ENCODE data around the gene MIER1.

MIER1 gene

DNA sequence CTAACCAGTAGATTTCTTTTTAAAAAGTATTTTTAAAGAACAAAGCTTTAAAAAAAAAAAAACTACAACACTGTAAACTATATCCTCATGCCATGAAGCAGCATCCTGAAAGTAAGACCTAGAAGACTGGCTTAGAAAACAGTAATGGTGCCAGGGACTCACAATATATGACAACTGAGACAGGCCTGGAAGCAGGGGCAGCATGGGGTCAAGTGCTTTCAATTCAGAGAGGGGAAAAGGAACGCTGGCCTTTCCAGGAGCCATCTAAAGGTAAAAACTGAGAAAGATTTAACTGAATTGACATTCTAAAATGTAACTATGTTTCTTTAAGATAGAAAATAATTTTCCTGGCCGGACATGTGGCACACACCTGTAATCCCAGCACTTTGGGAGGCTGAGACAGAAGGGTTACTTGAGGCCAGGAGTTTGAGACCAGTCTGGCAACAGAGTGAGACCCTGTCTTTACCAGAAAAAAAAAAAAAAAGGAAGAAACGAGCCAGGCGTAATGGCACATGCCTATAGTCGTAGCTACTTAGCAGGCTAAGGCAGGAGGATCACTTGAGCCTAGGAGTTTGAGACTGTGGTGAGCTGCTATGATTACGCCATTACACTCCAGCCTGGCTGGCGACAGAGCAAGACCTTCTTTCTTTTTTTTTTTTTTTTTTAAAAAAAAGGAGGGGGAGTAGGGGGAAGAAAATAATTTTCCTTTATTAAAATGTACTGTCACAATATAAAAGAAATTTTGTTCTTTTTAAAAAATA, 75.0 kb downstream of the MIER1 start:
- DNase-seq = peak; percentile 59 to 71

DNA sequence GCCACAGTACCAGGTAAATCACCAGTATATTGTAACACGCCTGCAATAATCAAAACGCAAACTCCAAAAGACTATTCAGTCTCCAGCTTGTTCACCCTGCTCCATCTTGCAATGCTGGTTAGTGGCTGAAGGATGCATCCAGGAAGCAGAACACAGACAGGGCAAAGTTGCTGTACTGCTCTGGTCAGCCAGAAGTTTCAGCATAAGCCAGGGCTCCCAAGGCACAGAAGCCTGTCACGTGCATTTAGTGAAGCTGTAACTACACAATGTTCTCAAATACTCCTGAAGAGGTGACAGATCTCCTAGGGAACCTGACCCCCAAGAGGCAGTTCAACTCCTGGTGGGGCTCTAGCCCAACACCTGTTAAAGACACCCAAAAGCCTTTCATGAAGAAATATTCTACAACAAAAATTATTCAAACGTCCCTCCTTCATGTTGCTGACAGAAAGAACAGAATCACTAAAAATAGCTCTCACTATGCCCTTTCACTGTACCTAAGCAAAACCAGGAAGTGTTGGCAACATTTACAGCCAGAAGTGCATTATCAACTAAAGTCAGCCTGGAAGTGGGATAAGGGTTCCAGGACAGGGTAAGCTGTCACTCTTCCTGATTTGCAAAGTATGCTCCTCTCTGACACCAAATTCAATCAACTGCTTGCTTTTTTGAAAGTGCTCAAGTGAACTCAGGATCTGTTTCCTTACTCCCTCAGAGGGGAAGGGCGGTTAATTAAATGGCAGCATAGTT, 77.1 kb downstream of the MIER1 start:
- peak; percentile 12 to 27 for DNase-seq

DNA sequence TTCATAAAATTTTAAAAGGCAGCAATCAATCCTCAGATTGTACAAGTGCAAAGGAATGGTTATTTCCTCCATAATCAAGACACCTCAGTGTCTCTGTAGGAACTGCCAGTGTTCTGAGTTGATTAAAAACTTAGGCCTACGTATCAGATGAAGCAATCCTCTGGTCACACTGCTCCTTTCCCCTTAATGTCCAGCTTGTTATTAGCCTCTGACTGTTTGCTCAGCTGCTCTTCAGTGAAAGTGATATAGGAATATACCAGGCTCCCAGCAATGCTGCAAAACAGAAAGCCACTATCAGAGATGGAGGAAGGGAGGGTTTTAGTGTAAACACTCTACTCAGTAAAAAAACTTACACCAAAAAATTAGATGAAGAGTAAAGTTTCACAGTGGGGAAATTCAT, 79.4 kb downstream of the MIER1 start:
- no peak for DNase-seq

DNA sequence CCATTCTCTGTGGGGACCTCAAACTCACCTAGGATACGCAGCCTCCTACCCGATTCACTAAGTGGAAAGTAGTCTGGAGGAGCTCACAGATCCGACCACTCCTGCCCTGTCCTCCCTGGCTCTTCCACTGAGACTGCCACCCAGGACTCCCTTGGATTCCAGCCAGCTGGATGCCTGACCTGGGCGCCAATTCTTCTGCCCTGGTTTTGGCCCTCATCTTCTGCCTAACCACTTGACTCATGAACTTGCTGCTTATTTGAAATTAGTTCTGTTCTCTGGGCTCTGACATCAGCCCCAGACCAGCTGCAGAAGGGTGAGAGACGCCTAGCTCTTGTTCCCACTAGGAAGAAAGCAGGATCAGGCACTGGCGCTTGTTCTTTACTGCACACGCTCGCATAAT, 80.3 kb downstream of the MIER1 start:
- no peak for DNase-seq

DNA sequence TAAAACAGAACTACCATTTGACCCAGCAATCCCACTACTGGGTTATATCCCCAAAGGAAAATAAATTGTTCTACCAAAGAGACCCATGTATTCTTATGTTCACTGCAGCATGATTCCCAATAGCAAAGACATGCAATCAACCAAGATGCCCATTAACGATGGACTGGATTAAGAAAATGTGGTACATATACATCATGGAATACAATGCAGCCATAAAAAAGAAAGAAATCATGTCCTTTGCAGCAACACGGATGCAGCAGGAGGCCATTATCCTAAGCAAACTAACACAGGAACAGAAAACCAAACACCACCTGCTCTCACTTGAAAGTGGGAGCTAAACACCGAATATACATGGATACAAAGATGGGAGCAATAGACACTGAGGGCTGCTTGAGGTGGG, 85.0 kb downstream of the MIER1 start:
- no peak for DNase-seq

DNA sequence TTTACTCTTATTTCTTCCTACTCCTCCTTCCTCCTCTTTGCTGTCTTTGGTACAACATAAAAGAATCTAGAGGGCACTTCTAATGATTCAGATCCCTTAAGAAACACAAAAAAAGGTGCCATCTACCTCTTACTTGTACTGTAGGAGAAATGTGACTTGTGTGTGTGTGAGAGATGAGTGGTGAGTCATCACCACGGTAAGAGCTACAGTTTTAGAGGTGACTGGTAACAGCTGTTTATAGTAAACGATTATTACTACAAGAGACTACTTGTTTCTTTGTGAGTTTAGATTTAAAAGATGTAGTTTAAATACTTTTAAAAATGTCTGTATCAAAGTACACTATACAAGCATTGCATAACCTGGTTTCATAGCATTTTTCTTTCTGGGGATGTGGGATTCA, 88.8 kb downstream of the MIER1 start:
- no peak for DNase-seq

DNA sequence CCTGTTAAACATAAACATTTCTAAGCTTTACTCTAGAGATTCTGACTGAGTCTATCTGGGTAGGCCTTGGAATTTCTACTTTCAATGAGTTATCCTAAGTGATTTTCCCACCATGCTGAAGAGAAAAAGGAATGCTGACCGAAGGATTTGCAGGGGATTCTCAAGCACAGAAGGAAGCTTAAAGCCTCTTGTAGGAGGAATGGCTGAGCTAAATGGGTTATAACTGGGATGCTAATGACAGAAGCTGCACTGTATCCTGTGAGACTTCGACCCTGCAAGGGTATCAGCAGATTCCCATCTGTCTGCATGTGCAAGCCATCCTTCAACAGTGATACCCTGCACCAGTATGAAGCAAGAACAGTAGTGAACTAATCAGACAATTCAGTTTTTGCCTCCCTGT, 93.8 kb downstream of the MIER1 start:
- no peak for DNase-seq

DNA sequence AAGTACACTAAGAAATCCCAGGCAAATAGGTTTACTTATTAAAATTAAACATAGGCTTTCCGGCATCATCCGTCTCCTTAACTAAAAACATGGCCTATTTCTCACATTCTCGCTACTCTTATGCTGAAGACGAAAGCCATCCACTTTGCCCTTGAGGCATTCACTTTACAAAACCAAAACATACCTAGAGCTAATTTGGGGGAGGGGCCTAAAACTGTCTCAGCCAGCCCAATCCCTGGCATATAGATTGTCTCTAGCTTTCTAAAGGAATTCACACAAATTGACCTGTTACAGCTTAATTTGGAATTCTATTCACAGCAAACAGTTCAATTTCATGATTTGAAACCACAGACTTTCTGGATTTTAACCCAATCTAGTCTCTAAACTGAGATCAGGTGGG, 94.3 kb downstream of the MIER1 start:
- no peak for DNase-seq

DNA sequence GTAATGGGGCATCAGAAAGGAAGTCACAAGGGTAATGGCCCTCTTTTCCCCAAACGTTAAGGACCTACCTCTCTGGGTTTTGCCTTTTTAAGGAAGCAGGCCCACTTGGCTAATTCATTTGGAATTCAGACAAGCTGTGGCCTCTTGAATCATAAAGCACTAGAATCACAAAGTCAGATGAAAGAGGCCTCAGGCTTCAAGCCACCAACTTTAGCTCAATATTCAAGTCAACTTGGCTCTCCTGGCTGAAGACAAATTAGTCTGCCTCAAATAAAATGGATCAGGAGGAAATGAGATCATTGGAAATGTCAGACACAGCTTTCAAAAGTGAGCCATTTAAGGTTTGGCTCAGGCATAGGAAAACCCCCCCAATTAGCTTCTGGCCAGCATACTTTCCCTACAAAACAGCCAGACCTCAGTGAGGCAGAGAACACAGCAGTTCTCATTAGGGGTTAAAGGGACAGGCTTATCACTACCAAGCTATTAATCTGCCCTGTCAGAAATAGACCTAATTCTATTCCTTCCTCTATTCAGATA, 94.9 kb downstream of the MIER1 start:
- DNase-seq = no peak

DNA sequence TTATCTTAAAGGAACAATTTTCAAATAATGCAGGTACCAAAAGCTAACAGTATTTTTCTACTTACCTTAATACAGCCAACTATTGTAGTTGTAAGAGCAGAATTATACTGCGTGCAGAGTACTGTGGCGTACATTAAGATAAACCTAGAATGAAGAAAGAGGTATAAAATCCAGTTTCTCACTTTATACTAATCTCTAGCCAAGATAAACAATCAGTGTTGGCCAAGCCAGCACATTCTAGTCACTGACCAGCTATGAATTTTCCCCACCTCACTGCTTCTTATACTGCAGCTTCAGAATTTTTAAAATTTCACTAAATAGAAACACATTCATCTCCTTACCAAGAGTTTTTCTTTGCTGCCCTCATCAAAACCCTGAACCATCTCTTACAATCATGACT, 95.5 kb downstream of the MIER1 start:
- DNase-seq = no peak

DNA sequence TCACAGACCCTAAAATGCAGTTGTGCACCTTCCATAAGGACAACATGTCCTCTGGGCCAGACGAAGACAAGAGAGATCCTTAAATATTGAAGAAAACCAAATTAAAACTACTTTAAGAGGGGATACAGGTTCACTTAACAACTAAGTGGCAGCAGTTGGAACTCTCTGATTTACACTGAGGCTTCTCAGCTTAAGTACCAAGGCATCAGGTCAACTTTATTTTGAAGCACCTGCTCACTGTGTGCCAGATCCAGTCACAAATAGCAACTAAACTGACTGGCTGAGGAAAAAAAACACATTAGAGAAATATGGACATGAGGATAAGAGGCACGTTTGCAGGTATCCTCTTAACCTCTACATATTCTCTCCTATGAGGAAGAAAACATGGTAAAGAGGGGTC, 96.0 kb downstream of the MIER1 start:
- DNase-seq = no peak

DNA sequence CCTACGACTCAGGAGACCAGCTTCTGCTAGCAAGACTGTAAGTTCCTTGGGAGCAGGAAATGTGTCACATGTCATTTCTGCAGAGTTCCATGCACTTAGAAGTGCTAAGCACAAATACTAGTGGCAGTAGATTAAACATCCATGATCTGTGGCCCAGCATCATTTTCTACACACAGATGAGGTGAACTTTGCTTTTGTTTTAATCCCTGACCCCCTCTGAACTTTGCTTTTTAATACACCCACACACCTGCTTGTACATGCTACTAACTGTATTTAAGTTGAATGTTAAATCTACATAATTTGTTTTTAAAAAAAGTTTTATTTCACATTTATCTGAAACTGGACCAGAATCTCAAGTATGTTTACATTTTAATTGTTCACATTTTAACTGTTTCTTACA, 104.7 kb downstream of the MIER1 start:
- no peak for DNase-seq

DNA sequence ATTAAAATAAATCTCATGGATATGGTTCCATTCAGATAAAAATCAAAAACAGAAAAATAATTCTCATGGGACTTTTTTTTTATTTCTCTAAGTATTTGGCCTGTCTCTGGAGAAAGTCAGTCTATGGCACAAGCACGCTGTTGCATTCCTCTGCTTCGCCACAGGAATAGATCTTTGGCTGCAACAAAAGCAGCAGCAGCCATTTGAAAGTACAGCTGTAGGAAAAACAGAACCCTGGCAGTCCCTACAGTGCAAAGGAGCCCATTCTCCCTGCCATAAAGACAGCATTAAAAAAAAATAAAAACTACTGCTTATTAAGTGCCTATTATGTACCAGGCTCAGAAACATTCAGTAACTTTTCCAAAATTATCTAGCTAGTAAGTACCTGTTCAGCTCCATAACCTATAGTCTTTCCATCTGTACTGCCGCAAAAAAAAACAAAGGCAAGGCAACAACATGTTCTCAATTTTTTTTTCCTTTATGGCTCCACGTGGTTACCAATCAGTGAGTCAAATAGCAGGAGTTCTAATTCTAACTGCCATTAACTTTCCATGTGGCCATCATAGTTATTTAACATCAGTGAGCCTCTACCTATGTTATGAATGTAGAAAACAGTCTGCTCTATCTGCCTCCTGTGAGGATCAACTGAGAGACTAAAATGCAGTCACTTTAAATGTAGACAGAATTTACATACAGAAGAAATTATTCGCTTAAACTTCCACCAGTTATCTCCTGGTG, 106.5 kb downstream of the MIER1 start:
- DNase-seq = no peak

DNA sequence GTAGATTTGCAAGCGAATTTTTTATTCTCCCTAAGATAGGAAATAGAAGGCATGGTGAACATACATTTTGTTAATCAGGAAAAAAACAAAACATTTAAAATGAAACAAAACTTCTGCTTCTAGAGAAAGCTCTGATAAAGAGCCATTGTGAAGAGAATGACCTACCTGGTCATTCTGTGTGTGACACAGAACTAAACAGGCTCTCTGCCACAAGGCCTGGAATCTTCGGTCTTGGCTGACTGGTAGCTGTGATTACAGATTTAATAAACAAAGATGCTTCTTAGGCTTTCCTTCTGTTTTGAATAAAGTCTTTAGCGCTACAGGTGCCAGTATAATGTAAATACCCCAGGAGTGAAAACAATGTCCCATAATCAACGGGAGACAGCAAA, 107.1 kb downstream of the MIER1 start:
- DNase-seq = no peak
